GM12874 (cell line): Measurements from ENCODE around the gene TMEM164.

ENCODE experiments used
- TF ChIP-seq, protein P1 (sequence below): IDR thresholded peaks from 2 replicates; pipeline ENCODE4 v1.5.1; 2011; ENCODE audit warnings: low read depth, mild to moderate bottlenecking, control low read depth, low read length, moderate library complexity; ENCODE audit not compliant: insufficient read depth

TMEM164 gene

GRCh38 chrX:110002300-110003166 lies at the start of gene TMEM164:
TSS of gene TMEM164 (plus strand) at chrX:110003114. CDS start at chrX:110003775, 661 bp downstream.
- TF ChIP-seq, protein P1, sequence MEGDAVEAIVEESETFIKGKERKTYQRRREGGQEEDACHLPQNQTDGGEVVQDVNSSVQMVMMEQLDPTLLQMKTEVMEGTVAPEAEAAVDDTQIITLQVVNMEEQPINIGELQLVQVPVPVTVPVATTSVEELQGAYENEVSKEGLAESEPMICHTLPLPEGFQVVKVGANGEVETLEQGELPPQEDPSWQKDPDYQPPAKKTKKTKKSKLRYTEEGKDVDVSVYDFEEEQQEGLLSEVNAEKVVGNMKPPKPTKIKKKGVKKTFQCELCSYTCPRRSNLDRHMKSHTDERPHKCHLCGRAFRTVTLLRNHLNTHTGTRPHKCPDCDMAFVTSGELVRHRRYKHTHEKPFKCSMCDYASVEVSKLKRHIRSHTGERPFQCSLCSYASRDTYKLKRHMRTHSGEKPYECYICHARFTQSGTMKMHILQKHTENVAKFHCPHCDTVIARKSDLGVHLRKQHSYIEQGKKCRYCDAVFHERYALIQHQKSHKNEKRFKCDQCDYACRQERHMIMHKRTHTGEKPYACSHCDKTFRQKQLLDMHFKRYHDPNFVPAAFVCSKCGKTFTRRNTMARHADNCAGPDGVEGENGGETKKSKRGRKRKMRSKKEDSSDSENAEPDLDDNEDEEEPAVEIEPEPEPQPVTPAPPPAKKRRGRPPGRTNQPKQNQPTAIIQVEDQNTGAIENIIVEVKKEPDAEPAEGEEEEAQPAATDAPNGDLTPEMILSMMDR: 0 out of 2 replicates have a peak, but pooled peaks have one; percentile 7

DNA sequence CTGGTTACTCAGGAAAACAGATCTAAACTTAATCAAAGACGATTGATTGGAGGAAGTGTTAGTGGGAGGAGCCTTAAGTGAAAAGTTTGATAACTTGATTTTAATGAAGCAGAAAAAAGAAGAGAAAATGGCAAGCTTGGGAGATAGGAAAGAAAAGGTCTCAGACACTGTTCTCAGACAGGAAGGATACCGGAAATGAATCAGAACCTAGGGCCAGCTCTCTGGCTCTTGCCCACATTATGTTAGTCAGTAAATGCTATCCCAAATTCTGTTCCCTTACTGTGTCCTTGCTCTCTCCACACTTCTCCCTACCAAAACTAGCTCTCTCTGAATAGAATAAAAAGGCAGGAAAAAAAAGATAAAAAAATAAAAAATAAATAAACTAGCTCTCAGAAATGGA lies 48.6 kb upstream of the TMEM164 start:
- TF ChIP-seq, protein P1: no peak

- TF ChIP-seq, protein P1: no peak
These were observed 48.0 kb upstream of the TMEM164 start for GRCh38 chrX:109954955-109955354.

- TF ChIP-seq, protein P1: no peak
These were observed 44.6 kb upstream of the TMEM164 start for GRCh38 chrX:109958266-109958665.

GRCh38 chrX:109959356-109959871 lies 43.5 kb upstream of the TMEM164 start:
- TF ChIP-seq, protein P1: no peak

GRCh38 chrX:109964390-109964789 lies 38.5 kb upstream of the TMEM164 start:
- TF ChIP-seq, protein P1: no peak

GRCh38 chrX:109966246-109966645 lies 36.7 kb upstream of the TMEM164 start:
- TF ChIP-seq, protein P1: no peak
